Keratinocyte (primary cell): Measurements from ENCODE around the gene EIF4ENIF1. TPM values are rescaled to one million over a fixed set of nuclear protein-coding genes. Genes with fewer than 3 reads are reported as not detected.
A peak's percentile ranks its signal among the peaks of the same experiment; 100 is the strongest.

Experiments used
- DNase-seq: peaks from one replicate; pipeline ENCODE4 v3.0.0-alpha.2; 2011; ENCODE audit warnings: low read depth, missing footprints, low spot score
- FAIRE-seq: peaks from 2 replicates; lab custom pipeline; 2011; peaks lifted over from hg19 to GRCh38; lab: Jason Lieb, UNC
- H2AFZ ChIP-seq: 2 replicates; pipeline ENCODE4 v1.6.0; 2012; ENCODE audit warnings: low read length, control low read depth, inconsistent platforms; ENCODE audit not compliant: control insufficient read depth
- H3K27ac ChIP-seq: 2 replicates; pipeline ENCODE4 v1.5.1; 2011; ENCODE audit warnings: low read length; ENCODE audit not compliant: control insufficient read depth, insufficient read depth
- H3K27me3 ChIP-seq: 3 replicates; pipeline ENCODE4 v1.6.0; 2011; ENCODE audit warnings: low read length; ENCODE audit not compliant: control insufficient read depth, insufficient read depth; ENCODE audit errors: extremely low read depth
- H3K36me3 ChIP-seq, 2 experiments: 2 replicates in 1 of 2; 3 replicates in 1 of 2; pipeline ENCODE4 v1.5.1; 2011; ENCODE audit warnings: low read length in 2 of 2, mild to moderate bottlenecking in 1 of 2; ENCODE audit not compliant: control insufficient read depth in 2 of 2, insufficient read depth in 2 of 2; ENCODE audit errors: extremely low read depth in 1 of 2
- H3K4me1 ChIP-seq: 3 replicates; pipeline ENCODE4 v1.5.1; 2011; ENCODE audit warnings: low read length; ENCODE audit not compliant: control insufficient read depth, insufficient read depth; ENCODE audit errors: extremely low read depth
- H3K4me2 ChIP-seq: 3 replicates; pipeline ENCODE4 v1.6.0; 2011; ENCODE audit warnings: low read depth, low read length; ENCODE audit not compliant: control insufficient read depth, insufficient read depth; ENCODE audit errors: extremely low read depth
- H3K4me3 ChIP-seq, 3 experiments: fragments of 200-600 bp in 1 of 3; sonication (generic) in 1 of 3; 2 replicates in 2 of 3; 3 replicates in 1 of 3; pipeline ENCODE4 v1.5.1; 2011 to 2016; ENCODE audit warnings: low read length in 3 of 3, mild to moderate bottlenecking in 3 of 3, control low read depth in 2 of 3, inconsistent platforms in 1 of 3, low read depth in 1 of 3, mixed read lengths in 1 of 3, mixed run types in 1 of 3, moderate library complexity in 1 of 3; ENCODE audit not compliant: control insufficient read depth in 2 of 3, insufficient read depth in 2 of 3; ENCODE audit errors: extremely low read depth in 1 of 3
- H3K79me2 ChIP-seq: 2 replicates; pipeline ENCODE4 v1.6.0; 2012; ENCODE audit warnings: low read length; ENCODE audit not compliant: control insufficient read depth, insufficient read depth
- H3K9ac ChIP-seq: 3 replicates; pipeline ENCODE4 v1.6.0; 2011; ENCODE audit warnings: low read length; ENCODE audit not compliant: control insufficient read depth, insufficient read depth; ENCODE audit errors: extremely low read depth
- H3K9me1 ChIP-seq: 3 replicates; pipeline ENCODE4 v1.6.0; 2011; ENCODE audit warnings: low read length; ENCODE audit not compliant: control insufficient read depth, insufficient read depth; ENCODE audit errors: extremely low read depth
- H3K9me3 ChIP-seq: 2 replicates; pipeline ENCODE4 v1.5.1; 2012; ENCODE audit warnings: low read depth, low read length; ENCODE audit not compliant: control insufficient read depth
- H4K20me1 ChIP-seq: 3 replicates; pipeline ENCODE4 v1.6.0; 2011; ENCODE audit warnings: low read length; ENCODE audit not compliant: control insufficient read depth, insufficient read depth; ENCODE audit errors: extremely low read depth
- EZH2 ChIP-seq: IDR thresholded peaks from one replicate; pipeline ENCODE4 v1.6.1; 2012; ENCODE audit warnings: inconsistent platforms, mild to moderate bottlenecking, low read length, moderate library complexity
- dilution Hi-C: fragments of 300-500 bp; cut with MboI; formaldehyde crosslinking; loops from one replicate; pipeline ENCODE4 v1.7.0; 2020; ENCODE audit warnings: low sequenced_read_pairs; ENCODE audit not compliant: extremely low pct_ligation_motif_present
- polyA plus RNA-seq, 5 experiments: library from polyadenylated mRNA; depleted of rRNA in 3 of 5; stranded (reverse) in 3 of 5; stranded (forward) in 1 of 5; unstranded in 1 of 5; fragments of >200 nt; gene quantifications; 1 replicate in 1 of 5; 2 replicates in 3 of 5; 3 replicates in 1 of 5; pipeline versions ENCODE4 v1.2.1 to v1.2.3, GENCODE V29; 2011 to 2012; ENCODE audit warnings: missing spikeins in 2 of 5, low read depth in 1 of 5, low replicate concordance in 1 of 5
- TF ChIP-seq, protein P1 (sequence below), 3 experiments: IDR thresholded peaks in 1 of 3; conservative IDR thresholded peaks in 1 of 3; optimal IDR thresholded peaks in 1 of 3; 2 replicates in 2 of 3; 3 replicates in 1 of 3; pipeline versions ENCODE3 to v1.5.1; 2011; ENCODE audit warnings: low read length in 3 of 3, mild to moderate bottlenecking in 3 of 3, moderate library complexity in 2 of 3, control low read depth in 1 of 3, inconsistent platforms in 1 of 3; ENCODE audit not compliant: insufficient read depth in 2 of 3; ENCODE audit errors: extremely low read depth in 1 of 3

The EIF4ENIF1 gene
- polyA plus RNA-seq, 1 donor (not counting 4 experiments of a cell fraction or from before 2014, with no cell fraction given) = 14.4 TPM

GRCh38 chr22:31491218-31491962, 1.7 kb upstream of the EIF4ENIF1 start:
- dilution Hi-C loops = no loop called here
- Histone ChIP-seq H4K20me1 (no peaks in the 10 kb centered on the region), H3K36me3 (peaks cover 3 to 10% of the 10 kb centered on the region in 2 experiments), H3K9ac (no peak overlapping the region), H2AFZ (no peak overlapping the region), H3K4me1 (peaks cover 31% of the 10 kb centered on the region), H3K9me1 (no peaks in the 10 kb centered on the region), H3K9me3 (no peaks in the 10 kb centered on the region), H3K4me3 (peak overlapping the region in 1 of 3 experiments; percentile 97), H3K27ac (peak overlapping the region; percentile 14), H3K4me2 (peak overlapping the region; percentile 94), H3K27me3 (no peaks in the 10 kb centered on the region), H3K79me2 (peaks cover 32% of the 10 kb centered on the region)
- no peak for FAIRE-seq
- DNase-seq = no peak
- TF ChIP-seq, protein P1, sequence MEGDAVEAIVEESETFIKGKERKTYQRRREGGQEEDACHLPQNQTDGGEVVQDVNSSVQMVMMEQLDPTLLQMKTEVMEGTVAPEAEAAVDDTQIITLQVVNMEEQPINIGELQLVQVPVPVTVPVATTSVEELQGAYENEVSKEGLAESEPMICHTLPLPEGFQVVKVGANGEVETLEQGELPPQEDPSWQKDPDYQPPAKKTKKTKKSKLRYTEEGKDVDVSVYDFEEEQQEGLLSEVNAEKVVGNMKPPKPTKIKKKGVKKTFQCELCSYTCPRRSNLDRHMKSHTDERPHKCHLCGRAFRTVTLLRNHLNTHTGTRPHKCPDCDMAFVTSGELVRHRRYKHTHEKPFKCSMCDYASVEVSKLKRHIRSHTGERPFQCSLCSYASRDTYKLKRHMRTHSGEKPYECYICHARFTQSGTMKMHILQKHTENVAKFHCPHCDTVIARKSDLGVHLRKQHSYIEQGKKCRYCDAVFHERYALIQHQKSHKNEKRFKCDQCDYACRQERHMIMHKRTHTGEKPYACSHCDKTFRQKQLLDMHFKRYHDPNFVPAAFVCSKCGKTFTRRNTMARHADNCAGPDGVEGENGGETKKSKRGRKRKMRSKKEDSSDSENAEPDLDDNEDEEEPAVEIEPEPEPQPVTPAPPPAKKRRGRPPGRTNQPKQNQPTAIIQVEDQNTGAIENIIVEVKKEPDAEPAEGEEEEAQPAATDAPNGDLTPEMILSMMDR (optimal IDR thresholded peaks at IDR 0.05 in 1 of 3, IDR thresholded peaks at IDR 0.05 in 1 of 3, conservative IDR thresholded peaks at IDR 0.05 in 1 of 3; ENCODE audit: extremely low read depth in 1 of 3, insufficient read depth in 2 of 3, low read length in 3 of 3) = no peak
- no peak for TF ChIP-seq EZH2

- DNase-seq (no peak), FAIRE-seq (peak; percentile 81)
- Histone ChIP-seq H3K79me2 (peaks cover 34% of the 10 kb centered on the region), H3K4me3 (peak overlapping the region; percentile 55 to 97 (median 97)), H2AFZ (peak overlapping the region; percentile 82), H3K9me1 (no peaks in the 10 kb centered on the region), H3K9ac (peak overlapping the region; percentile 95), H3K4me2 (peak overlapping the region; percentile 94), H4K20me1 (no peaks in the 10 kb centered on the region), H3K9me3 (no peaks in the 10 kb centered on the region), H3K27ac (peak overlapping the region; percentile 96), H3K4me1 (peaks cover 31% of the 10 kb centered on the region), H3K36me3 (peaks cover 4 to 10% of the 10 kb centered on the region in 2 experiments), H3K27me3 (no peaks in the 10 kb centered on the region)
- dilution Hi-C loops = no loop called here
- TF ChIP-seq, protein P1 (optimal IDR thresholded peaks at IDR 0.05 in 1 of 3, IDR thresholded peaks at IDR 0.05 in 1 of 3, conservative IDR thresholded peaks at IDR 0.05 in 1 of 3; ENCODE audit: extremely low read depth in 1 of 3, insufficient read depth in 2 of 3, low read length in 3 of 3) = peak in 2 of 3 experiments; percentile 7 to 8
- TF ChIP-seq EZH2 = no peak
These were observed 869 bp upstream of the EIF4ENIF1 start for GRCh38 chr22:31490496-31490925.
